ENCODE data around the gene ITIH2. TPM values are rescaled to one million over a fixed set of nuclear protein-coding genes. Genes with fewer than 3 reads are reported as not detected.

Gene ITIH2
- total and polyA plus RNA-seq, 2 of the 8 experiments (the other 6 are each of a cell fraction or from before 2014, with no cell fraction given) = not detected

DNA sequence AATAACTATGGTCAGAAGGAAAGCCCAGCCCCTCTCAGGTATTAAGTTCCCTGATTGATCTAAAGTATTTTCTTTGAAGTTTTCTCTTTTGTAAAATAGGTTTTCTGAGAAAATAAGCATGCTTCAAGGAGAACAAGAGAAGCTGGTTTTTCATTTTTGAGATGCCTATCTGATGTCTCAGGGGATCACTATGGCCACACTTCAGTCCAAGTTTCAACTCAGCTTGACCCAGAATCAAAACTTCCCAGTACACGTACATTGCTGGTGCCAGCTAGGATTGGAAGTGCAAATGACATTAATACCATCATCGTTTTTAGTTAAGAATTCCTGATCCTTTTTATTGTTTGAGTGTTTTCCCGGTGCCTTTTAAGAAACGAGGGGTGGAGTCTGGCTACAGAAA is 43.6 kb upstream of the ITIH2 start (continued):
- TF ChIP-seq, protein P1, sequence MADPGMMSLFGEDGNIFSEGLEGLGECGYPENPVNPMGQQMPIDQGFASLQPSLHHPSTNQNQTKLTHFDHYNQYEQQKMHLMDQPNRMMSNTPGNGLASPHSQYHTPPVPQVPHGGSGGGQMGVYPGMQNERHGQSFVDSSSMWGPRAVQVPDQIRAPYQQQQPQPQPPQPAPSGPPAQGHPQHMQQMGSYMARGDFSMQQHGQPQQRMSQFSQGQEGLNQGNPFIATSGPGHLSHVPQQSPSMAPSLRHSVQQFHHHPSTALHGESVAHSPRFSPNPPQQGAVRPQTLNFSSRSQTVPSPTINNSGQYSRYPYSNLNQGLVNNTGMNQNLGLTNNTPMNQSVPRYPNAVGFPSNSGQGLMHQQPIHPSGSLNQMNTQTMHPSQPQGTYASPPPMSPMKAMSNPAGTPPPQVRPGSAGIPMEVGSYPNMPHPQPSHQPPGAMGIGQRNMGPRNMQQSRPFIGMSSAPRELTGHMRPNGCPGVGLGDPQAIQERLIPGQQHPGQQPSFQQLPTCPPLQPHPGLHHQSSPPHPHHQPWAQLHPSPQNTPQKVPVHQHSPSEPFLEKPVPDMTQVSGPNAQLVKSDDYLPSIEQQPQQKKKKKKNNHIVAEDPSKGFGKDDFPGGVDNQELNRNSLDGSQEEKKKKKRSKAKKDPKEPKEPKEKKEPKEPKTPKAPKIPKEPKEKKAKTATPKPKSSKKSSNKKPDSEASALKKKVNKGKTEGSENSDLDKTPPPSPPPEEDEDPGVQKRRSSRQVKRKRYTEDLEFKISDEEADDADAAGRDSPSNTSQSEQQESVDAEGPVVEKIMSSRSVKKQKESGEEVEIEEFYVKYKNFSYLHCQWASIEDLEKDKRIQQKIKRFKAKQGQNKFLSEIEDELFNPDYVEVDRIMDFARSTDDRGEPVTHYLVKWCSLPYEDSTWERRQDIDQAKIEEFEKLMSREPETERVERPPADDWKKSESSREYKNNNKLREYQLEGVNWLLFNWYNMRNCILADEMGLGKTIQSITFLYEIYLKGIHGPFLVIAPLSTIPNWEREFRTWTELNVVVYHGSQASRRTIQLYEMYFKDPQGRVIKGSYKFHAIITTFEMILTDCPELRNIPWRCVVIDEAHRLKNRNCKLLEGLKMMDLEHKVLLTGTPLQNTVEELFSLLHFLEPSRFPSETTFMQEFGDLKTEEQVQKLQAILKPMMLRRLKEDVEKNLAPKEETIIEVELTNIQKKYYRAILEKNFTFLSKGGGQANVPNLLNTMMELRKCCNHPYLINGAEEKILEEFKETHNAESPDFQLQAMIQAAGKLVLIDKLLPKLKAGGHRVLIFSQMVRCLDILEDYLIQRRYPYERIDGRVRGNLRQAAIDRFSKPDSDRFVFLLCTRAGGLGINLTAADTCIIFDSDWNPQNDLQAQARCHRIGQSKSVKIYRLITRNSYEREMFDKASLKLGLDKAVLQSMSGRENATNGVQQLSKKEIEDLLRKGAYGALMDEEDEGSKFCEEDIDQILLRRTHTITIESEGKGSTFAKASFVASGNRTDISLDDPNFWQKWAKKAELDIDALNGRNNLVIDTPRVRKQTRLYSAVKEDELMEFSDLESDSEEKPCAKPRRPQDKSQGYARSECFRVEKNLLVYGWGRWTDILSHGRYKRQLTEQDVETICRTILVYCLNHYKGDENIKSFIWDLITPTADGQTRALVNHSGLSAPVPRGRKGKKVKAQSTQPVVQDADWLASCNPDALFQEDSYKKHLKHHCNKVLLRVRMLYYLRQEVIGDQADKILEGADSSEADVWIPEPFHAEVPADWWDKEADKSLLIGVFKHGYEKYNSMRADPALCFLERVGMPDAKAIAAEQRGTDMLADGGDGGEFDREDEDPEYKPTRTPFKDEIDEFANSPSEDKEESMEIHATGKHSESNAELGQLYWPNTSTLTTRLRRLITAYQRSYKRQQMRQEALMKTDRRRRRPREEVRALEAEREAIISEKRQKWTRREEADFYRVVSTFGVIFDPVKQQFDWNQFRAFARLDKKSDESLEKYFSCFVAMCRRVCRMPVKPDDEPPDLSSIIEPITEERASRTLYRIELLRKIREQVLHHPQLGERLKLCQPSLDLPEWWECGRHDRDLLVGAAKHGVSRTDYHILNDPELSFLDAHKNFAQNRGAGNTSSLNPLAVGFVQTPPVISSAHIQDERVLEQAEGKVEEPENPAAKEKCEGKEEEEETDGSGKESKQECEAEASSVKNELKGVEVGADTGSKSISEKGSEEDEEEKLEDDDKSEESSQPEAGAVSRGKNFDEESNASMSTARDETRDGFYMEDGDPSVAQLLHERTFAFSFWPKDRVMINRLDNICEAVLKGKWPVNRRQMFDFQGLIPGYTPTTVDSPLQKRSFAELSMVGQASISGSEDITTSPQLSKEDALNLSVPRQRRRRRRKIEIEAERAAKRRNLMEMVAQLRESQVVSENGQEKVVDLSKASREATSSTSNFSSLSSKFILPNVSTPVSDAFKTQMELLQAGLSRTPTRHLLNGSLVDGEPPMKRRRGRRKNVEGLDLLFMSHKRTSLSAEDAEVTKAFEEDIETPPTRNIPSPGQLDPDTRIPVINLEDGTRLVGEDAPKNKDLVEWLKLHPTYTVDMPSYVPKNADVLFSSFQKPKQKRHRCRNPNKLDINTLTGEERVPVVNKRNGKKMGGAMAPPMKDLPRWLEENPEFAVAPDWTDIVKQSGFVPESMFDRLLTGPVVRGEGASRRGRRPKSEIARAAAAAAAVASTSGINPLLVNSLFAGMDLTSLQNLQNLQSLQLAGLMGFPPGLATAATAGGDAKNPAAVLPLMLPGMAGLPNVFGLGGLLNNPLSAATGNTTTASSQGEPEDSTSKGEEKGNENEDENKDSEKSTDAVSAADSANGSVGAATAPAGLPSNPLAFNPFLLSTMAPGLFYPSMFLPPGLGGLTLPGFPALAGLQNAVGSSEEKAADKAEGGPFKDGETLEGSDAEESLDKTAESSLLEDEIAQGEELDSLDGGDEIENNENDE (IDR thresholded peaks at IDR 0.05; ENCODE audit: insufficient replicate concordance, low read length) = no peak
- TF ChIP-seq SRF (IDR thresholded peaks at IDR 0.05; ENCODE audit: low read depth, low read length) (no peak), RBBP5 (IDR thresholded peaks at IDR 0.05; ENCODE audit: borderline replicate concordance, low read depth, low read length) (no peak), FOSL1 (IDR thresholded peaks at IDR 0.05; ENCODE audit: insufficient read depth, low read depth, low read length) (no peak)
- TF ChIP-seq, protein P2, sequence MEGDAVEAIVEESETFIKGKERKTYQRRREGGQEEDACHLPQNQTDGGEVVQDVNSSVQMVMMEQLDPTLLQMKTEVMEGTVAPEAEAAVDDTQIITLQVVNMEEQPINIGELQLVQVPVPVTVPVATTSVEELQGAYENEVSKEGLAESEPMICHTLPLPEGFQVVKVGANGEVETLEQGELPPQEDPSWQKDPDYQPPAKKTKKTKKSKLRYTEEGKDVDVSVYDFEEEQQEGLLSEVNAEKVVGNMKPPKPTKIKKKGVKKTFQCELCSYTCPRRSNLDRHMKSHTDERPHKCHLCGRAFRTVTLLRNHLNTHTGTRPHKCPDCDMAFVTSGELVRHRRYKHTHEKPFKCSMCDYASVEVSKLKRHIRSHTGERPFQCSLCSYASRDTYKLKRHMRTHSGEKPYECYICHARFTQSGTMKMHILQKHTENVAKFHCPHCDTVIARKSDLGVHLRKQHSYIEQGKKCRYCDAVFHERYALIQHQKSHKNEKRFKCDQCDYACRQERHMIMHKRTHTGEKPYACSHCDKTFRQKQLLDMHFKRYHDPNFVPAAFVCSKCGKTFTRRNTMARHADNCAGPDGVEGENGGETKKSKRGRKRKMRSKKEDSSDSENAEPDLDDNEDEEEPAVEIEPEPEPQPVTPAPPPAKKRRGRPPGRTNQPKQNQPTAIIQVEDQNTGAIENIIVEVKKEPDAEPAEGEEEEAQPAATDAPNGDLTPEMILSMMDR (IDR thresholded peaks at IDR 0.05; ENCODE audit: control extremely low read depth in 1 of 3, insufficient read depth in 1 of 3, low read depth in 1 of 3, low read length in 3 of 3) = no peak

All from H1 (cell line).